Duodenal mucosa (tissue), 2 donors: ENCODE data around the gene BICD1.

Experiments
- H3K27ac ChIP-seq: one replicate; pipeline ENCODE4 v1.7.0; 2013; ENCODE audit warnings: low read depth, low read length
- H3K27me3 ChIP-seq, 2 donors: one replicate each; pipeline ENCODE4 v1.7.0; 2013; ENCODE audit warnings: low read length in 2 of 2, control low read depth in 1 of 2; ENCODE audit not compliant: insufficient read depth in 2 of 2, control insufficient read depth in 1 of 2
- H3K36me3 ChIP-seq, 2 donors: one replicate each; pipeline ENCODE4 v1.7.0; 2013; ENCODE audit warnings: low read length in 2 of 2, control low read depth in 1 of 2; ENCODE audit not compliant: insufficient read depth in 2 of 2, control insufficient read depth in 1 of 2
- H3K4me1 ChIP-seq, 2 donors: one replicate each; pipeline ENCODE4 v1.7.0; 2013; ENCODE audit warnings: low read length in 2 of 2, control low read depth in 1 of 2; ENCODE audit not compliant: insufficient read depth in 2 of 2, control insufficient read depth in 1 of 2
- H3K4me3 ChIP-seq, 2 donors: one replicate each; pipeline ENCODE4 v1.7.0; 2013; ENCODE audit warnings: low read length in 2 of 2, low read depth in 1 of 2
- H3K9ac ChIP-seq, 2 donors: one replicate each; pipeline ENCODE4 v1.7.0; 2013; ENCODE audit warnings: low read length in 2 of 2, low read depth in 1 of 2
- H3K9me3 ChIP-seq, 2 donors: one replicate each; pipeline ENCODE4 v1.7.0; 2013; ENCODE audit warnings: low read length in 2 of 2, control low read depth in 1 of 2; ENCODE audit not compliant: control insufficient read depth in 1 of 2

Gene BICD1

DNA sequence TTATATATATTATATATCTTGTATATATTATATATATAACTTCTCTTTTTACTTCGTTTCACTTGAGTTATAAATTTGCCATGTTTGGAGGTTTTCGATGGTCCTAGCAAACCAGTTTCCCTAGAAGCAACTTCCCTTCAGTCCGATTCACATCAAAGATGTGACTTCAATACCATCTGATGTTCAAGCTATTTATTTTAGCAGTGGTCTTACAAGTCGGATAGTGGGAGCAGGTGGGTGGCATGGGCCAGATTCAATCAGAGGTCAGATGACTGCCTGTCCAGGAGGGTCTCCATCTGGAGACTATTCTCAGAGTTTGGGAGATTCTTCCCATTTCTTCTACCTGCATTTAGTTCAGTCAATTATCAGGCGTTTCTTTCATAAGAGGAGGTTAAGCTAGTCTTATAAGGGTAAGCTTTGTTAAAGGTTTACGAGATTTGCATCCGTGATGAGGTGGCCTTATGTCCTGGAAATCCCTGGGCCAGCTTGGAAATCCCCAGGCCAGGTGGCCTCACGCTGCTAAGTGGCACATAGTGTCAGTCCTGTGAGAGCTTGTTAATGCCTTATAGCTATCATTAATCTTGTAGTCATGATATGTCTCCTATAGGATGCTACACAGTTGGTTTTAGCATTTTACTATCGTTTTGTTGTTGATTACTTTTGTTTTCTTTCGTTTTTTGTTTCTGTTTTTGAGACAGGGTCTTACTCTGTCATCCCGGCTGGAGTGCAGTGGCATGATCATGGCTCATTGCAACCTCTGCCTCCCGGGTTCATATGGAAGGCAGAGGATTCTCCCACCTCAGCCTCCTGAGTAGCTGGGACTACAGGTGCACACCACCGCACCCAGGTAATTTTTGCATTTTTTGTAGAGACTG lies 145.8 kb downstream of the BICD1 start:
- Histone ChIP-seq H3K36me3 (no peaks in the 10 kb centered on the region), H3K27ac (no peak overlapping the region), H3K4me3 (no peak overlapping the region), H3K9me3 (peaks cover under 1 to 2% of the 10 kb centered on the region in 2 donors), H3K4me1 (no peaks in the 10 kb centered on the region), H3K27me3 (no peaks in the 10 kb centered on the region), H3K9ac (no peak overlapping the region)

DNA sequence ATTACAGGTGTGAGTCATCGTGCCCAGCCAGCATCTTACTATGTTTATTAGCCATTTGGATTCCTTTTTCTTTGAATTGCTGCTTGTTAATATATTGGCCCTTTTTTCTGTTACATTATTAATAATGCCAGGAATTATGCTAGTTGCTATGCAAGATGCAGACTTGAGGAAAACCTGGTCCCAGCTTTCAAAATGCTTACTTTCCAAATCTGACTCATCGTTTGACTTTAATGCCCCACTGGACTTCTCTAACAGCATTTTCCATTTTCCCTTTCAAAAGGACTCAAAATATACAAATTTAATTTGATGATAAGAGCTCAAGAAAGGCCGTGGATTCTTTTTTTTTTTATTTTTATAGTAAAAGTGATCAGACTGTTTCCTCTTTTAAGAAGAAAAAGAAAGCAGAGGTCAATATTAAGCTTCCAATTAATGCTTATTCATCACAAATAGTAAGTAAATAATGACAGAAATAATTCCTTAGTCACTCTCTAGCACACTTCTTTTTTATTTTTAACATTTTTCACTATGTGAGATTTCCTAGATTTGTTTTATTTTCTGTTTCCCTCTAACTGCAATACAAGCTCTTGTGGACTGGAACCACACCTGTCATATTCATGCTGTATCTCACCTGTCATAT lies 146.6 kb downstream of the BICD1 start:
- no peak overlapping the region for H3K9ac ChIP-seq
- H3K27ac ChIP-seq = no peak overlapping the region
- H3K36me3 ChIP-seq = no peaks in the 10 kb centered on the region
- peaks cover 2 to 6% of the 10 kb centered on the region in 2 donors for H3K9me3 ChIP-seq
- H3K4me1 ChIP-seq = no peaks in the 10 kb centered on the region
- no peak overlapping the region for H3K4me3 ChIP-seq
- no peaks in the 10 kb centered on the region for H3K27me3 ChIP-seq

DNA sequence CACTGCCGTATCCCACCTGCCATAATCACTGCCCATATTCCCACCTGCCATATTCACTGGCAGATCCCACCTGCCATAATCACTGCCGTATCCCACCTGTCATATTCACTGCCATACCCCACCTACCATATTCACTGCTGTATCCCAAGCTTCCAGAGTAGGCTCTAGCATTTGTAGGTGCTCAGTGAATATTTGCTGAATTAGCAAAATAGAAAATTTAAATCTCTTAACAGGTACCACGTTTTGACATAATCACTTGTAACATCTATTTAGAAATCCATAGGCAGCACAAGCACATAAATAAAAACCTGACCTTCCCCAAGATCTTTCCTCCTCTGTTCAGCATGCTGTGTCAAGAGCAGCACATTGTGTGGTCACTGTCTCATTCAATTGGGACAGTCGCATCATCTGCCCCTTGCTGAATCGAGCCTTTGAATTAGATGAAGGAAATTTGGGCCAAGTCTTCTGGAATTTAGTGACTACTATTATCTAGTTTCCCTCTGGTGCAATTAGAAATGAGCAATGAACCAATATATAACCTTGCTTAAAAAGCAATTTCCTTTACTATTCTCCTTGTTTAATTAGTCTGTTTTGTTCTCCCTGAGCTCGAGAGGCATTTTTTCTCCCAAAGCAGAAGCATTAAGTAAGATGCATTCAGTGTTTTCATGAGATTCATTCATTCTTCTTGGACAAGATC lies 147.8 kb downstream of the BICD1 start:
- H3K27ac ChIP-seq = no peak overlapping the region
- no peaks in the 10 kb centered on the region for H3K27me3 ChIP-seq
- H3K4me3 ChIP-seq = no peak overlapping the region
- H3K9ac ChIP-seq = no peak overlapping the region
- peaks cover 0 to 6% of the 10 kb centered on the region in 2 donors for H3K9me3 ChIP-seq
- no peaks in the 10 kb centered on the region for H3K4me1 ChIP-seq
- no peaks in the 10 kb centered on the region for H3K36me3 ChIP-seq

DNA sequence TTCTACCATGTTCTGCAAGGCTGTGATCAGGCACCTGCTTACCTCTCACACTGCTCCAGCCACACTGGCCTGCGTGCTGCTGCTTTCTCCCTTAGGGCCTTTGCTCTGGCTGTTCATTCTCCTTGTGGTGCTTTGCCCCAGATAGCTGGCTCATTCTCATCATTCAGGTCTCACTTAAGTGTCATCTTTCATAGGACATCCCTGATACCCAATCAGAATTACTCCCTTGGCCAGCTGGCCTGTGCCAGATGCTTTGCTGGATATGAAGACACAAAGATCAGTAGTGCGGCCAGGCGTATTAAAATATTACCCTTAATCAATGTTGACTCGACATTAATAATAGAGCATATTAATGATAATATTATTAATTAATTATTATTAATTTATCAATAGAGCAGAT lies 148.9 kb downstream of the BICD1 start:
- Histone ChIP-seq H3K27me3 (no peaks in the 10 kb centered on the region), H3K27ac (no peak overlapping the region), H3K4me3 (no peak overlapping the region), H3K36me3 (no peaks in the 10 kb centered on the region), H3K4me1 (no peaks in the 10 kb centered on the region), H3K9ac (no peak overlapping the region), H3K9me3 (peaks cover 0 to 6% of the 10 kb centered on the region in 2 donors)

DNA sequence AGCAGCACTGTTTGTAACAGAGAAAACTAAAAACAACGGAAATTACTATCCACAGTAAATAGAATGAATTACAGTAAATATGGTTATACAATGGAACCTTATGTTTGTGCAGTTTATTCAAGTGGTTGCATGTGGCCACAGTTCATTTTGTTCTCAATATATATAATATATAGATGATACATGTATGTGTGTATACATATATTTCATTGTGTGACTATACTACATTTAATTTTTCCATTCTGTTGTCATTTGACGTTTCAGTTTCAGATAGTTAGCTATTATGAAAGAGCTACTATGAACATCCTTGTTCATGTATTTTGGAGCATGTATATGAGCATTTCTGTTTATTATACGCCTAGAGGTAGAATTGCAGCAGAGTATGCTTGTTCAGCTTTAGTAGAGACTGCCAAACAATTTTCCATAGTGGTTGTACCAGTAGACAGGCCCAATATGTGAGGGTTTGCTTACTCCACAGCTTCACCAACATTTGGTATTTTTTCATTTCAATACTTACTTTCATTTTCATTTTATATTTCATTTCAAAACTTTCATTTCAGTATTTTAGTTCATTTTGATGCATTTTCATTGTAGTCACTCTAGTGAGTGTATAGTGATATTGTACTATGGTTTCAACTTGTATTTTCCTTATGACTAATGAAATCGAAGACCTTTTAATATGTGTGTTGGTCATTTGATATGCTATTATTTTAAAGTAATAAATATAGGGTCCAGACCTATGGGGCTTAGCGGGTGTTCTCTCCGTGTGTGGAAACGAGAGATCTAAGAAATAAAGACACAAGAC lies 151.2 kb downstream of the BICD1 start:
- Histone ChIP-seq H3K9me3 (peaks cover 0 to 6% of the 10 kb centered on the region in 2 donors), H3K36me3 (no peaks in the 10 kb centered on the region), H3K4me3 (no peak overlapping the region), H3K4me1 (no peaks in the 10 kb centered on the region), H3K27ac (no peak overlapping the region), H3K9ac (no peak overlapping the region), H3K27me3 (no peaks in the 10 kb centered on the region)

DNA sequence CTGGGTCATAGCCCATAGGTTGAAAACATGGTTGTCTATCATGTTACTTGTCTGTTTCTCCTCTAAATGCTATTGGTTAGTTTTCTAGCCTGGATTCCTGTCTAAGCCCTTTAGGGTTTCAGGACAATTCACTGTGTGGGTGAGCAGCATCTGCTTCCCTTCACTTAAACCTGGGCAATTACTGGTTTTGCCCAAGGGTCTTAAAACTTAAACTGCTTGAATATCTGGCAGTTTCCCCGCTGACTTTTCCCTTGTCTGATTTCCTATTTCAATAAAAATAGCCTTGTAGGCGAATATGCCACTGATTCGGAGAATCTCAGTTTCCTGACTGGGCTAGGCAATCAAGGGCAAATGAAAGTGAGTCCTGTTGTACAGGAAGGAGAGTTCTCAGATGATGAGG lies 154.0 kb downstream of the BICD1 start:
- no peaks in the 10 kb centered on the region for H3K36me3 ChIP-seq
- no peak overlapping the region for H3K27ac ChIP-seq
- no peaks in the 10 kb centered on the region for H3K4me1 ChIP-seq
- H3K9ac ChIP-seq = no peak overlapping the region
- H3K27me3 ChIP-seq = no peaks in the 10 kb centered on the region
- no peak overlapping the region for H3K4me3 ChIP-seq
- peaks cover 0 to 6% of the 10 kb centered on the region in 2 donors for H3K9me3 ChIP-seq

DNA sequence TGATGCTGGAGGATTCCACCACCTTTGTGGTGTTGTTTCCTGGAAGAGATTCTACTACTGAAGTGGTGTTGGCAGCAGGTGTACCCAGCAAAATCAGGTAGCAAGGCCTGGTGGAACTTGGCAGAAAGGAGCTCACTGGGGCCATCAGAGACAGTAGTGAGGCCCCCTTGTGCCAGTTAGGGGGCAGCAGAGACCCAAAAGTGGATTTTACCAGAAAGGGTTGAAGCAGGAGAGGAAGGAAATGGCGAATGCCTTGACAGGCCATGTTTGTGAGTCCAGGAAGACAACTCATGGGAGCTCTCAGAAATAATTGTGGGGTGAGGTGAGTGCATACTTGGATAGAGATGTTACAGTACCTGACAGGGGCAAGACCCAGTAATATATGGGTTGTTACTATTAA lies 155.0 kb downstream of the BICD1 start:
- H3K4me1 ChIP-seq = no peaks in the 10 kb centered on the region
- no peak overlapping the region for H3K27ac ChIP-seq
- H3K27me3 ChIP-seq = no peaks in the 10 kb centered on the region
- no peaks in the 10 kb centered on the region for H3K36me3 ChIP-seq
- no peak overlapping the region for H3K4me3 ChIP-seq
- no peak overlapping the region for H3K9ac ChIP-seq
- H3K9me3 ChIP-seq = peaks cover 0 to 6% of the 10 kb centered on the region in 2 donors

DNA sequence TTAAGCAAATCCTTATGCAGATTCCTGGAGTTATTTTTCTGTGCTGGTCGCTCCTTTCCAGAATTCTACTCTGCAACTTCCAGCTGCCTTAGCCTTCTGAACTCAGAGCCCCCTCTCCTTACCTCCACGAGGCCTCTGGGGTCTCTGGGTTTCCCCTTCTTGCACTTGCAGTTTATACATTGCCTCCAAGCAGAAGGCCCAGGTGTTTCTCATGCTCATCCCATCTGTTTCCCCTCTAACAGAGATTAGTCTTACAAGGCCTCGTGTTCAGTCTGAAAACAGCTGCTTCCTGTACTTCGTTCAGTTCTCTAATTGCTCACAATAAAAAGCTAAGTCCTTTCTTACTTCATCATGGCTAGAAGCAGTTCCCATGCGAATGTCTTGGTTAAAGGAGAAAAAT lies 158.3 kb downstream of the BICD1 start:
- H3K27me3 ChIP-seq = no peaks in the 10 kb centered on the region
- H3K27ac ChIP-seq = no peak overlapping the region
- no peaks in the 10 kb centered on the region for H3K36me3 ChIP-seq
- no peak overlapping the region for H3K4me3 ChIP-seq
- H3K9me3 ChIP-seq = no peaks in the 10 kb centered on the region
- no peak overlapping the region for H3K9ac ChIP-seq
- no peaks in the 10 kb centered on the region for H3K4me1 ChIP-seq

DNA sequence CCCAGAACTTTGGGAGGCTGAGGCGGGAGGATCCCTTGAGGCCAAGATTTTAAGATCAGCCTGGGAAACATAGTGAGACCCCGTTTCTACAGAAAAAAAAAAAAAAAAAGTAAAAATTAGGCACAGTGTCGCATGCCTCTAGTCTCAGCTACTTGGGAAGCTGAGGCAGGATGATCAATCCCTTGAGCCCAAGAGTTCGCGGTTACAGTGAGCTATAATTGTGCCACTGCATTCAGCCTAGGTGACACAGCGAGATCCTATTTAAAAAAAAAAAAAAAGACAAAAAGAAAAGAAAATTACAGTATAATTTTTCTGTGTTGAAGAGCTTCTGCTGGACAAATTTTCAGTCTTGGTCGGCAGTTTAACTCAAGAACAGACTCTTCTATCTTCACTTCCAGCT lies 158.8 kb downstream of the BICD1 start:
- H3K27ac ChIP-seq = no peak overlapping the region
- H3K27me3 ChIP-seq = no peaks in the 10 kb centered on the region
- H3K9me3 ChIP-seq = no peaks in the 10 kb centered on the region
- no peak overlapping the region for H3K9ac ChIP-seq
- no peak overlapping the region for H3K4me3 ChIP-seq
- H3K4me1 ChIP-seq = no peaks in the 10 kb centered on the region
- no peaks in the 10 kb centered on the region for H3K36me3 ChIP-seq
